ENCODE measurements around the gene SLC7A8.

DNA sequence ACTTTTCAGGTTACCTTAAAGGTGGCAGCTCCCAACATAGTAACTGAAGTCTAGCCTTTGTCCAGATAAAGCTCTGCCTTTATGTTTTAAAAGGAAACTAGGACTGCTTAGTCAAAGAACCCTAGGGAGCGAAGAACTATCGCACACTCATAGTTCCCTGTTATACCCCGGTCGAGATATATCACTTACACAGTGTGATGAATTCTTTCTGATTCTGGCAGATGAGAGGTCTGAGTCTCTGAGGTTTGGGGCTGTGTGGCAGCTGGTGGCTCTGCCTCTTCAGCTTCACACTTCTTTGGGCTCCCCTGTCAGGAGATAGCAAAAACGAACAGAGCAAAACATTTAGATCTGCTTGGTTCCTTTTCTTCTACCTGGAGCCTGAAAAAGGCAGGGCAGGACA, 105.5 kb downstream of the SLC7A8 start:
- TF ChIP-seq CTCF (conservative IDR thresholded peaks at IDR 0.05 in 1 of 2, IDR thresholded peaks at IDR 0.05 in 1 of 2; ENCODE audit: extremely low read depth in 1 of 2, insufficient read depth in 1 of 2, low read depth in 1 of 2, low read length in 2 of 2): no peak
- no peak for TF ChIP-seq EZH2 (IDR thresholded peaks at IDR 0.05; ENCODE audit: borderline replicate concordance, low read length)
